NCI-H146 treated with DMSO at 0.1 percent for 48 hours (cell line): Measurements from ENCODE around the gene TP73.
"Not testable (repeated sequence)": the region's sequence is repeated elsewhere in the genome, so short reads cannot be mapped to it uniquely, and the experiment has no call there.

Source experiments
- DNase-seq: peaks from one replicate; lab custom pipeline; 2025; ENCODE audit not compliant: unreplicated experiment; lab: John Stamatoyannopoulos, UW

The TP73 gene

GRCh38 chr1:3618531-3618880, 33.8 kb upstream of the TP73 start:
- DNase-seq, result no peak

GRCh38 chr1:3618881-3619671, 33.2 kb upstream of the TP73 start:
- DNase-seq, result peak; percentile 13

GRCh38 chr1:3620708-3621107, 31.6 kb upstream of the TP73 start:
- no peak for DNase-seq

GRCh38 chr1:3621151-3621671, 31.1 kb upstream of the TP73 start:
- DNase-seq, result not testable (repeated sequence)

GRCh38 chr1:3622102-3622501, 30.2 kb upstream of the TP73 start:
- not testable (repeated sequence) for DNase-seq

- DNase-seq, result no peak
Observed at GRCh38 chr1:3623441-3624199, 28.7 kb upstream of the TP73 start.

GRCh38 chr1:3624200-3625136, 27.8 kb upstream of the TP73 start, which contains the start of gene TPRG1L:
Gene TPRG1L (plus strand): TSS chr1:3625015. CDS start chr1:3625073, 58 bp downstream.
- DNase-seq, result peak; percentile 78

- peak; percentile 28 for DNase-seq
Observed at GRCh38 chr1:3625151-3625907, 27.0 kb upstream of the TP73 start.

GRCh38 chr1:3626025-3626424, 26.3 kb upstream of the TP73 start:
- no peak for DNase-seq

- no peak for DNase-seq
Observed at GRCh38 chr1:3627515-3628253, 24.6 kb upstream of the TP73 start.

GRCh38 chr1:3628445-3628844, 23.9 kb upstream of the TP73 start:
- DNase-seq, result no peak

- DNase-seq, result no peak
Observed at GRCh38 chr1:3629561-3630160, 22.7 kb upstream of the TP73 start.

GRCh38 chr1:3630161-3630611, 22.1 kb upstream of the TP73 start:
- no peak for DNase-seq

- DNase-seq, result no peak
Observed at GRCh38 chr1:3630914-3631313, 21.4 kb upstream of the TP73 start.

GRCh38 chr1:3631320-3632260, 20.7 kb upstream of the TP73 start:
- no peak for DNase-seq

GRCh38 chr1:3632298-3632697, 20.0 kb upstream of the TP73 start:
- no peak for DNase-seq

- no peak for DNase-seq
Observed at GRCh38 chr1:3632716-3633343, 19.5 kb upstream of the TP73 start.
